Neural crest cell (in vitro differentiated cells): ENCODE data around the gene NPAS3. TPM values are rescaled to one million over a fixed set of nuclear protein-coding genes. Genes with fewer than 3 reads are reported as not detected.

Experiments used
- DNase-seq: peaks from one replicate; pipeline ENCODE4 v3.0.0; 2021; ENCODE audit warnings: low read depth, mixed read lengths, low spot score
- H3K27ac Mint-ChIP-seq: one replicate; pipeline ENCODE4 v1.8.0; 2021; ENCODE audit warnings: mild to moderate bottlenecking, mixed read lengths; ENCODE audit not compliant: unreplicated experiment
- H3K27me3 Mint-ChIP-seq: 2 replicates; pipeline ENCODE4 v1.8.0; 2021; ENCODE audit warnings: low read depth, mild to moderate bottlenecking, mixed read lengths
- H3K36me3 Mint-ChIP-seq: 2 replicates; pipeline ENCODE4 v1.8.0; 2021; ENCODE audit warnings: low read depth, mild to moderate bottlenecking, mixed read lengths
- H3K4me1 Mint-ChIP-seq: 2 replicates; pipeline ENCODE4 v1.8.0; 2021; ENCODE audit warnings: mixed read lengths
- H3K4me3 Mint-ChIP-seq: one replicate; pipeline ENCODE4 v1.8.0; 2021; ENCODE audit warnings: mild to moderate bottlenecking, mixed read lengths
- H3K9me3 Mint-ChIP-seq: 2 replicates; pipeline ENCODE4 v1.8.0; 2021; ENCODE audit warnings: mixed read lengths
- CTCF ChIP-seq: fragments of 200-600 bp; sonication (generic); conservative IDR thresholded peaks from 2 replicates; pipeline ENCODE4 v1.5.0; 2021; ENCODE audit warnings: antibody characterized with exemption, mild to moderate bottlenecking
- total RNA-seq: library from RNA; stranded (reverse); gene quantifications from 2 replicates; pipeline ENCODE4 v1.2.1, GENCODE V29; 2021

NPAS3 gene
- total RNA-seq, 1 donor from 2014 or later, result 18.2 TPM

GRCh38 chr14:33840797-33841196, 902.1 kb downstream of the NPAS3 start:
- H3K4me3 Mint-ChIP-seq, result no peak overlapping the region
- DNase-seq, result no peak
- H3K27me3 Mint-ChIP-seq, result no peaks in the 10 kb centered on the region
- no peaks in the 10 kb centered on the region for H3K36me3 Mint-ChIP-seq
- peaks cover 20% of the 10 kb centered on the region for H3K4me1 Mint-ChIP-seq
- H3K9me3 Mint-ChIP-seq, result no peaks in the 10 kb centered on the region
- TF ChIP-seq CTCF, result no peak
- H3K27ac Mint-ChIP-seq, result no peak overlapping the region

GRCh38 chr14:33842299-33842698, 903.6 kb downstream of the NPAS3 start:
- H3K4me1 Mint-ChIP-seq, result peaks cover 13% of the 10 kb centered on the region
- H3K27ac Mint-ChIP-seq, result no peak overlapping the region

GRCh38 chr14:33844118-33844517, 905.4 kb downstream of the NPAS3 start:
- no peak for TF ChIP-seq CTCF
- H3K27ac Mint-ChIP-seq, result no peak overlapping the region
- peaks cover 9% of the 10 kb centered on the region for H3K4me1 Mint-ChIP-seq
- H3K36me3 Mint-ChIP-seq, result no peaks in the 10 kb centered on the region
- no peak for DNase-seq
- H3K9me3 Mint-ChIP-seq, result no peaks in the 10 kb centered on the region
- no peaks in the 10 kb centered on the region for H3K27me3 Mint-ChIP-seq
- H3K4me3 Mint-ChIP-seq, result no peak overlapping the region

More at GRCh38 chr14:33842299-33842698, 903.6 kb downstream of the NPAS3 start:
- H3K9me3 Mint-ChIP-seq, result no peaks in the 10 kb centered on the region
- no peak for DNase-seq
- H3K27me3 Mint-ChIP-seq, result no peaks in the 10 kb centered on the region
- H3K36me3 Mint-ChIP-seq, result no peaks in the 10 kb centered on the region
- TF ChIP-seq CTCF, result no peak
- H3K4me3 Mint-ChIP-seq, result no peak overlapping the region

DNA sequence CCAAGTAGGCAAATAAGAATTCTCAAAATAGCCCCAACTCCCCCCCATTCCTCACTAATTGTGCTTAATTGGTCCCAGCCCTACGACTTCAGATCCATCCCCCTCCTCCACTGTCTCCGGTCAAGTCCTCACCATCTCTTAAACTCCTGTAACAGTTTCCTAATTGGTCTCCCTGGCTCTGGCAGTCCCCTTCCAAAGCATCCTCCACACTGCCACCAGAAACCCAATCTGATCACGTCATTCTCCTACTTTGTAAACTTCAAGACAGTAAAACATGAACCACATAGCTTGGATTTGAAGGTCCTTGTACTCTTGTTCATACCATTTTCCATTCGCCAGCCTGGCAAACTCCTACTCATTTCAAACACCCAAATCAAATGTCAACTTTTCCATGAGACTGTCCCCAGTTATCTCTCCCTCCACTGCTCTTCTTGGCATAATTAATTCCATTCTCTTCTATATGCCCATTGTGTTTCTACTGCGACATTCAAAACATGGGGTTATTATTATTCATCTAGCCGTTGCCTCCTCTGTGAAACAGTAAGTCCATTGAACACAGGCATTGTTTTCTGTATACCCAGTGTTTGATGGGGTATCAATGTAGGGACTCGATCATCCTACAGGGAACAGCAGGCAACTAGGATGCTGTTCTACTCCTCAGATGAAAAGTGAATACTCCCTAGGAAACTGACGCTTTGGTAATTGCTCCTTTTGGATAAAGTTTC, 907.6 kb downstream of the NPAS3 start:
- Mint-ChIP-seq H3K4me3 (no peak overlapping the region), H3K36me3 (no peaks in the 10 kb centered on the region), H3K9me3 (no peaks in the 10 kb centered on the region), H3K4me1 (peaks cover 8% of the 10 kb centered on the region), H3K27ac (peak overlapping the region; percentile 20), H3K27me3 (peaks cover 2% of the 10 kb centered on the region)
- no peak for TF ChIP-seq CTCF
- no peak for DNase-seq

DNA sequence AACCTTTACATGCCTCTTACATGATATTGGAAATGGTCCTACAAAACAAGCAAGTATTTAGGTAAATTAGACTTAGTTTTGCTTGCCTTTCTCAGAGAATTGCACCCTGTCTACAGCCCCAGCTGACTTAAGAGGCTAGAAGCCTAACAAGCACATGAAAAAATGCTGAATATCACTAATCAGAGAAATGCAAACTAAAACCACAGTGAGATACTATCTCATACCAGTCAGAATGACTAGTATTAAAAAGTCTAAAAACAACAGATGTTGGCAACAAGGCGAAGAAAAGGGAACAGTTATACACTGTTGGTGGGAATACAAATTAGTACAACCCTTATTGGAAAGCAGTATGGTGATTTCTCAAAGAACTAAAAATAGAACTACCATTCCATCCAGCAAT, 908.4 kb downstream of the NPAS3 start:
- Mint-ChIP-seq H3K9me3 (no peaks in the 10 kb centered on the region), H3K4me1 (peaks cover 16% of the 10 kb centered on the region), H3K27me3 (peaks cover 5% of the 10 kb centered on the region), H3K36me3 (no peaks in the 10 kb centered on the region), H3K4me3 (no peak overlapping the region), H3K27ac (no peak overlapping the region)
- no peak for DNase-seq
- TF ChIP-seq CTCF, result no peak
